Aorta (tissue), 5 donors: Measurements from ENCODE around the gene OR51G1. TPM values are rescaled to one million over a fixed set of nuclear protein-coding genes. Genes with fewer than 3 reads are reported as not detected.

ENCODE experiments used
- ATAC-seq: fragments of 200-7000 bp; cut with Tn5 transposase; one replicate; pipeline ENCODE4 v1.9.1; 2022; ENCODE audit warnings: moderate library complexity; ENCODE audit not compliant: low FRiP score
- DNase-seq, 2 donors: peaks; one replicate each; pipeline ENCODE4 v3.0.0-alpha.2; 2020
- H3K27ac ChIP-seq, 2 donors: one replicate each; pipeline ENCODE4 v1.5.1; 2013; ENCODE audit warnings: low read length in 2 of 2, mild to moderate bottlenecking in 2 of 2, moderate library complexity in 2 of 2, control low read depth in 1 of 2, inconsistent platforms in 1 of 2, low read depth in 1 of 2
- H3K27me3 ChIP-seq, 2 donors: one replicate each; pipeline ENCODE4 v1.6.1; 2013; ENCODE audit warnings: control low read depth in 1 of 2, low read length in 1 of 2, mild to moderate bottlenecking in 1 of 2, moderate library complexity in 1 of 2; ENCODE audit not compliant: insufficient read depth in 2 of 2, control insufficient read depth in 1 of 2
- H3K36me3 ChIP-seq, 2 donors: one replicate each; pipeline ENCODE4 v1.6.1; 2013; ENCODE audit warnings: control low read depth in 1 of 2, low read length in 1 of 2, mild to moderate bottlenecking in 1 of 2; ENCODE audit not compliant: insufficient read depth in 2 of 2, control insufficient read depth in 1 of 2
- H3K4me1 ChIP-seq, 2 donors: one replicate each; pipeline ENCODE4 v1.6.1; 2013; ENCODE audit warnings: low read length in 2 of 2, control low read depth in 1 of 2, mild to moderate bottlenecking in 1 of 2, moderate library complexity in 1 of 2; ENCODE audit not compliant: insufficient read depth in 2 of 2, control insufficient read depth in 1 of 2
- H3K4me3 ChIP-seq, 2 donors: one replicate each; pipeline ENCODE4 v1.5.1; 2013; ENCODE audit warnings: low read length in 2 of 2, control low read depth in 1 of 2, mild to moderate bottlenecking in 1 of 2
- H3K9me3 ChIP-seq: one replicate; pipeline ENCODE4 v1.6.1; 2013; ENCODE audit warnings: mild to moderate bottlenecking, low read length; ENCODE audit not compliant: control insufficient read depth
- WGBS, 2 donors: extraction: QIAGEN DNeasy Blood & Tissue Kit; methylation state at CpG; one replicate each; pipeline ENCODE4 v1.1.7; 2013; 5-methylcytosine and 5-hydroxymethylcytosine counted together
- intact Hi-C, 2 donors: fragments of 100-400 bp; cut with DNase I; formaldehyde crosslinking; loops; one replicate each; pipeline versions ENCODE4 v1.14.2 to v1.15.0; 2022
- polyA plus RNA-seq, 2 donors: library from polyadenylated mRNA; stranded (reverse); fragments of 200-250 nt; gene quantifications; one replicate each; pipeline ENCODE4 v1.2.3, GENCODE V29; 2013
- total RNA-seq, 2 donors: library from RNA; stranded (reverse); fragmentation: NEBNext Ultra II Directional; extraction: Animal tissue kit (Norgen Biotek cat#: 25700); gene quantifications; one replicate each; pipeline ENCODE4 v1.2.1, GENCODE V29; 2021
- donor health status: healthy with polysubstance abuse.
- donor health status: Bipolar disorder and iron deficiency.
- donor health status: DM: no; HTN: no; CAD: no.
- donor health status: DM: no; HTN: no; CAD: no.
- donor health status: DM: yes; HTN: yes; CAD: no.

The OR51G1 gene
- total and polyA plus RNA-seq, 4 donors: not detected

GRCh38 chr11:4922304-4922703 is 1.8 kb downstream of the OR51G1 start:
- 20 to 27% methylated on average over 1 of the region's 1 CpG for WGBS, 2 donors
- Histone ChIP-seq H3K4me1 (no peaks in the 10 kb centered on the region), H3K27me3 (no peaks in the 10 kb centered on the region), H3K27ac (no peak overlapping the region), H3K4me3 (no peak overlapping the region), H3K36me3 (no peaks in the 10 kb centered on the region), H3K9me3 (no peaks in the 10 kb centered on the region)
- no peak for ATAC-seq
- no peak for DNase-seq
- intact Hi-C loops: no loop called here

GRCh38 chr11:4921796-4922195 is 2.3 kb downstream of the OR51G1 start:
- Histone ChIP-seq H3K27ac (no peak overlapping the region), H3K9me3 (no peaks in the 10 kb centered on the region), H3K4me1 (no peaks in the 10 kb centered on the region), H3K36me3 (no peaks in the 10 kb centered on the region), H3K27me3 (no peaks in the 10 kb centered on the region), H3K4me3 (no peak overlapping the region)
- DNase-seq (no peak), ATAC-seq (no peak)
- WGBS, 2 donors: 72 to 86% methylated on average over 1 of the region's 1 CpG
- intact Hi-C loops: no loop called here

- H3K27me3 ChIP-seq: no peaks in the 10 kb centered on the region
- no peaks in the 10 kb centered on the region for H3K4me1 ChIP-seq
- H3K9me3 ChIP-seq: no peaks in the 10 kb centered on the region
- no peak for DNase-seq
- intact Hi-C loops: no loop called here
- no peak within 1 kb of the TSS for H3K27ac ChIP-seq
- no peak within 1 kb of the TSS for H3K4me3 ChIP-seq
- ATAC-seq: no peak
- WGBS, 2 donors: 66 to 71% methylated on average over 4 of the region's 4 CpGs
- no peaks in the 10 kb centered on the region for H3K36me3 ChIP-seq
These were observed 4.9 kb downstream of the OR51G1 start, which contains the start of gene OR51G2 for GRCh38 chr11:4919250-4919649. OR51G2 (minus strand) TSS chr11:4919350; CDS start chr11:4915663, 3,687 bp downstream.

GRCh38 chr11:4916581-4916980 is 7.6 kb downstream of the OR51G1 start:
- ATAC-seq (no peak), DNase-seq (no peak)
- no peaks in the 10 kb centered on the region for H3K36me3 ChIP-seq
- no peaks in the 10 kb centered on the region for H3K9me3 ChIP-seq
- no peak overlapping the region for H3K27ac ChIP-seq
- intact Hi-C loops: no loop called here
- H3K4me3 ChIP-seq: no peak overlapping the region
- no peaks in the 10 kb centered on the region for H3K27me3 ChIP-seq
- H3K4me1 ChIP-seq: no peaks in the 10 kb centered on the region

GRCh38 chr11:4903484-4903883 is 20.7 kb downstream of the OR51G1 start, which contains the start of gene OR51A7:
OR51A7 (plus strand) TSS chr11:4903783; CDS start chr11:4907370, 3,587 bp downstream.
- ATAC-seq: no peak
- H3K4me3 ChIP-seq: no peak within 1 kb of the TSS
- DNase-seq: no peak
- peaks cover 1% of the 10 kb centered on the region for H3K9me3 ChIP-seq
- H3K4me1 ChIP-seq: no peaks in the 10 kb centered on the region
- intact Hi-C loops: no loop called here
- no peaks in the 10 kb centered on the region for H3K36me3 ChIP-seq
- no peaks in the 10 kb centered on the region for H3K27me3 ChIP-seq
- no peak within 1 kb of the TSS for H3K27ac ChIP-seq

GRCh38 chr11:4891996-4892640 is 32.0 kb downstream of the OR51G1 start:
- Histone ChIP-seq H3K27ac (no peak overlapping the region), H3K4me3 (no peak overlapping the region), H3K27me3 (peaks cover 0 to 1% of the 10 kb centered on the region in 2 donors), H3K36me3 (no peaks in the 10 kb centered on the region), H3K4me1 (no peaks in the 10 kb centered on the region), H3K9me3 (peaks cover 2% of the 10 kb centered on the region)
- ATAC-seq: no peak
- DNase-seq: no peak
- WGBS, 2 donors: 86 to 88% methylated on average over 1 of the region's 1 CpG
- intact Hi-C loops: no loop called here

GRCh38 chr11:4890279-4890678 is 33.9 kb downstream of the OR51G1 start:
- ATAC-seq: no peak
- intact Hi-C loops: no loop called here
- Histone ChIP-seq H3K9me3 (peaks cover 2% of the 10 kb centered on the region), H3K27ac (no peak overlapping the region), H3K36me3 (no peaks in the 10 kb centered on the region), H3K4me3 (no peak overlapping the region), H3K27me3 (no peaks in the 10 kb centered on the region), H3K4me1 (no peaks in the 10 kb centered on the region)
- DNase-seq: no peak
- 91 to 92% methylated on average over 2 of the region's 2 CpGs for WGBS, 2 donors

GRCh38 chr11:4887591-4887990 is 36.5 kb downstream of the OR51G1 start:
- no peaks in the 10 kb centered on the region for H3K27me3 ChIP-seq
- WGBS, 2 donors: 0% methylated on average over 1 of the region's 1 CpG
- ATAC-seq (no peak), DNase-seq (no peak)
- intact Hi-C loops: no loop called here
- no peak overlapping the region for H3K27ac ChIP-seq
- peaks cover 2% of the 10 kb centered on the region for H3K9me3 ChIP-seq
- no peaks in the 10 kb centered on the region for H3K4me1 ChIP-seq
- no peaks in the 10 kb centered on the region for H3K36me3 ChIP-seq
- no peak overlapping the region for H3K4me3 ChIP-seq

GRCh38 chr11:4886186-4886585 is 38.0 kb downstream of the OR51G1 start:
- H3K36me3 ChIP-seq: no peaks in the 10 kb centered on the region
- no peaks in the 10 kb centered on the region for H3K4me1 ChIP-seq
- no peaks in the 10 kb centered on the region for H3K27me3 ChIP-seq
- intact Hi-C loops: no loop called here
- DNase-seq: no peak
- no peak overlapping the region for H3K4me3 ChIP-seq
- H3K9me3 ChIP-seq: peaks cover 2% of the 10 kb centered on the region
- no peak overlapping the region for H3K27ac ChIP-seq
- no peak for ATAC-seq
- 55 to 56% methylated on average over 3 of the region's 3 CpGs for WGBS, 2 donors
